GM21717 (cell line): Measurements from ENCODE around the gene SLC6A7.

Source experiments
- ATAC-seq: cut with Tn5 transposase; IDR thresholded peaks from one replicate; pipeline ENCODE4 v1.9.1; 2021; ENCODE audit warnings: mild to moderate bottlenecking, moderate library complexity; ENCODE audit not compliant: unreplicated experiment

The SLC6A7 gene

GRCh38 chr5:150189728-150190502 is at the start of gene SLC6A7:
Gene SLC6A7 (plus strand): TSS chr5:150190062. CDS start chr5:150190328, 266 bp downstream.
- ATAC-seq, result no peak

GRCh38 chr5:150140830-150141229 is 49.0 kb upstream of the SLC6A7 start:
- ATAC-seq, result no peak

DNA sequence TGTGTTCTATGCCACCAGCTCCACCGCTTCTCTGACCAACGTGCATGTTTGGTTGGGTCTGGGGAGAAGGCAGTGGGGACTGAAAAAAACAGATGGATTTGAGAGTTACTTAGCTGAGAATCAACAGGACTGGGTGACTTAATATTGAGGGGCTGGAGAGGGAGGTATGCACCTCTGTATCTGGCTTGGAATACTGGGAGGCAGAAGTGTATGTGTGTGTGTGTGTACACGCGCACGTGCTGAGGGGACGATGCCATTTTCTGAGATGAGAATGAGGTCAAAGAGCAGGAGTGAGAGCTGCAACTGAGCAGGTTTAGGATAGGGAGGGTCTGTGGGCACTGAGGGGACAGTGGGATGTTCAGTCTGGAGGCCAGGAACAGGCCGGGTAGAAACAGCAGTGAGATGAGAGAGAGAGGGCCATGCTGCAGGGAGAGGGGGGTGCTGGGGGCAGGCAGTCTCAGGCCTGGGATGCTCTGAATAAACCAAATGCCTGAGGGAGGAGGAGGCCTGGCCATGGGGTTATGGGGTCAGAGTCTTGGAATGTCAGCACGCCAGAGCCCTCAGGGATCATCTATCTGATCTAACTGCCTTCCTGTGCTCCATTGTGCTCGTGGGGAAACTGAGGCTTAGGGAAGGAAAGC is 48.2 kb upstream of the SLC6A7 start:
- no peak for ATAC-seq

DNA sequence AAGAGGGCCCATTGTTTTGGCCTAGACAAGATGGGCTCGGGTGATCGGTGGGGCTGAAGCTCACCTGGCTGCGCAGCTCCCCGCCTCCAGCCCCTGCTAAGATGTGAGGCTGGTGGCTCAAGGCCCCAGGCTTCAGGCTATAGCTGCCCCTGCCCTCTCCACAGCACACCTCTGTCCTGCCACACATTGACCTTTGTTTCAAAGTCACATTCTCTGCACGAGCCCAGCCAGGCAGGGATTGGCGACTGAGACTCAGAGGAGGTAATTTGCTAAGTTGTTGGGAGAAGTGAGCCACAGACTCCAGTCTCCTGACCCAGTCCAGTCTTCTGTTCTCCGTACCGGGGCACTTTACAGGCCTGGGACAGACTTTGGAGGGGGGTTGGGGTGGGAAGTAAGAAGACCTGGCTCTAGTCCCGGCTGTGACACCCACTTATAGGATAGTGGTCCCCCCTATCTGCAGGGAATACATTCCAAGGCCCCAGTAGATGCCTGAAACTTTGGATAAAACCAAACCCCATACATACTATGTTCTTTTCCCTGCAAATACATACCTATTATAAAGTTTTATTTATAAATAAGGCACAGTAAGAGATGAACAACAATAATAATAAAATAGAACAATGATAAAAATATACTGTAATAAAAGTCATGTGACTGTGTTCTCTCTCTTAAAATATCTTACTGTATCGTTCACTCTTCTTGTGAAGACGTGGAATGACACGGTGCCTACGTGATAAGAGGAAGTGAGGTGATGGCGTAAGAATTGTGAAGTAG is 47.5 kb upstream of the SLC6A7 start:
- no peak for ATAC-seq

GRCh38 chr5:150142959-150143349 is 46.9 kb upstream of the SLC6A7 start:
- no peak for ATAC-seq

DNA sequence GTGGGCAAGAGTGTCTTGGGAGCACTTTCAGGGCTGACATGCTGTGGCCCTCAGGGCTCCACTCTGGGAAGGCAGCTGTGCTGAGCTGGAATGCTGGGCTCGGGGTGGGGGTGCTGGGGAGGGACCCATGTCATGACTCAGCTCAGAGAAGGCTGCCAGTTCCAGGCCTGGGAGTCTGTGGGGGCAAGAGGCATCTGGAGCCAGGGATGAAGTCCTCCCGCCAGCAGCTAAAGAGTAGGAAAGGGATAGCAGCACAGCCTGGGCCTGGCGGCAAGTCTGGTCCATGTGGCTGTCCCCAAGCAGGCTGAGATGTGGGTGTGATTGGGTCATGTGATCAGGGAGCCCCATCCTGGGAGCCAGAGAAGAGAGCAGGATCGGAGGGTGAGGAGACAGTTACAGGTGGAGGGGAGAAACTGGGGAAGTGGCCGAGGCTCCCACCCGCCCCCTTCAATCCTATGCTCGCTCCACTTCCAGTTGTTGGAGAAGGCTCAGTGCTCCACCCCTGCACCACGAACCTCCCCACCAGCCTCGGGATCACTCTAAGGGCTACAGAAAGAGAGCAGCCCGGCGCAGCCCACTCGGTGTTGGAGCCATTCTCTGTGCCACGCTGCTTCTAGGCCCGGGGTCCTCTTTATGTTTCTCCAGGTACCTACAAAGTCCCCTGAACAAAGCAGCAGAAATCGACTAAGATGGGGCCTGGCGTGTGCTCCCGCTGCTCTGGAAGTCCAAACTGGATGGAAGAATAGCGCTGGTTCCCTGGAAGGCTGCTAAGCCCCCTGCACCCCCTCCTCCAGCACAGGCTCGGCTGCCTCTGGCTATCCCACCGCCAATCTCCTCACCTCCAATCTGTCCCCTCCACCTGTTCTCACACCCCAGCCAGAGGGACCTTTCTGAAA is 46.3 kb upstream of the SLC6A7 start:
- ATAC-seq, result no peak

GRCh38 chr5:150144246-150144801 is 45.5 kb upstream of the SLC6A7 start:
- ATAC-seq, result no peak

DNA sequence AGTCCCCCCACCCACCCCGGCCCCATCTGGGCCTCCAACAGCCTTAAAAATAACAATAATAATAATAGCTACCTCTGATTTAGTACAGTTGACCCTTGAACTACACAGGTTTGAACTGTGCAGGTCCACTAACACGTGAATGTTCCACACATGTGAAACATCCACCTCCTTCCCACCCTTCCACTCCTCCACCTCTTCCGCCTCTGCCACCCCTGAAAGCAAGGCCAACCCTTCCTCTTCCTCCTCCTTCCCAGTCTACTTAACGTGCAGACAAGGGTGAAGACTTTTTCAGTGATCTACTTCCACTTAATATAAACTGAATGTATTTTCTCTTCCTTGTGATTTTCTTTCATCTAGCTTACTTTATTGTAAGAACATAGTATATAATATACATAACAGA is 45.0 kb upstream of the SLC6A7 start:
- no peak for ATAC-seq

DNA sequence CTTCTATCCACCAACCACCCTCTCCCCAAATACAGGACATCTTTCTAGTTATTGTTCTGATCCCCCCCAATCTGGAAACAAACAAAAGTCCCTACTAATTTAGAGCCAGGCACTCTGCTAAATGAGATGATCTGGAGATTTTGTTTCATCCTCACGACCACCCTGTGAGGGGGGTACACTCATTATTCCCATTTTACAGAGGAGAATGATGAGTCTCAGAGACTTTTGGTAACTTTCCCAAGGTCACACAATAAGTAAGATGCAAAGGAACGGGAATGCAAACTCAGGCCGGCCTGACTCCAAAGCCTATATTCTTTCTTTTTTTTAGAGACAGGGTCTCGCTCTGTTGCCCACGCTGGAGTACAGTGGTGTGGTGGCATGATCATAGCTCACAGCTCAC is 43.6 kb upstream of the SLC6A7 start:
- ATAC-seq, result no peak

DNA sequence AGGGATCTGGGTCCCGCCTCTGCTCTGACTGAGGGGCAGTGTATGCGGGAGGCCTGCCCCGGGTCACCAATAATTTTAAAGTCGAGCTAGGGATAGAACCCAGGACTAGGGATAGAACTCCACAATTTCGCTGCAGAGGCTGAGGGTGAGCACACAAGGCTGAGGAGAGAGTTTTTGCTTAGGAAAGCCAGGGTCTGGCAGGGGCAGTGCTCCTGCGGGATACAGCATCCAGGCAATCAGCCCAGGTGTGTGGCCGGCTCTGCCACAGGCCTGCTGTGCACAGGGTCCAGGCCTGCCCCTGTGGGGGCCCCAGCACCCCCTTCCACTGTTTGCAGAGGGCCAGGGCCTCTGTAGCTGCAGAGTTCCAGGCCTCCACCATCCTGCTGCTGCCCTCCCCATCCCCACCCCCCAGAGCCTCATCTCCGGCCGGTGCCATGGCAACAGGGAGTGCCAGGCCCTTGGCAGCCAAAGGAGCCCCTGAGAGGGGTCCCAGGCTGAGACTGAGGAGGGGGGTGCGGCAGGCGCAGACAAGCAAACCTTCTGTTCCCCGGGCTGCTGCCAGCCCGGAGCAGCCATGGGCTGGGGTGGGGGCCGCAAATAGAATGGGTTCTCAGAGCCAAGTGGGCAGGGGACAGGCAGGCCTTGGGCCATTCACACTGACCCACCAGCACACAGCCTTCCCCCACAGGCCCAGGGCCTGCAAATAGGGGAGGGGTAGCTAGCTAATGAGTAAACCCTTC is 42.8 kb upstream of the SLC6A7 start:
- ATAC-seq, result no peak

DNA sequence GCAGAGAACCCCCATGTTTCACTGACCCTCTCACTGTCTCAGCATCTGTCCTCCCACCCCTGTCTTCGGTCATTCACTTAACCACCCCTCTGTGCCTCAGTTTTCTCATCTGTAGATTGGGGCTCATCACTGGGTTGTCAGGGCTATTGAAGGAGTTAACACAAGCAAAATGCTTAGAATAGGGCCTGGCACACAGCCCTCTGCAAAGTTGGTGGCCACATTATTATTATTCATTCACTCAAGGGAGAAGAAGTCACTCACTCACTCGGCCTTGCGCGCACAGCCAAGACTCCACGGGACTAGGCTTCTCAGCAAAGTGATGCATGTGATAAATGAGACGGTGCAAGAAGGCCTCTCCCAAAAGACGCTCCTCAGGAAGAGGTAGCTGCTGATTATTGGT is 42.2 kb upstream of the SLC6A7 start:
- no peak for ATAC-seq

- no peak for ATAC-seq
Observed at GRCh38 chr5:150148117-150148927, 41.5 kb upstream of the SLC6A7 start.

GRCh38 chr5:150149618-150150017 is 40.2 kb upstream of the SLC6A7 start:
- ATAC-seq, result no peak

GRCh38 chr5:150152636-150153462 is 37.0 kb upstream of the SLC6A7 start:
- ATAC-seq, result no peak

- no peak for ATAC-seq
Observed at GRCh38 chr5:150153483-150153882, 36.4 kb upstream of the SLC6A7 start.

- ATAC-seq, result no peak
Observed at GRCh38 chr5:150153957-150154617, 35.8 kb upstream of the SLC6A7 start.

DNA sequence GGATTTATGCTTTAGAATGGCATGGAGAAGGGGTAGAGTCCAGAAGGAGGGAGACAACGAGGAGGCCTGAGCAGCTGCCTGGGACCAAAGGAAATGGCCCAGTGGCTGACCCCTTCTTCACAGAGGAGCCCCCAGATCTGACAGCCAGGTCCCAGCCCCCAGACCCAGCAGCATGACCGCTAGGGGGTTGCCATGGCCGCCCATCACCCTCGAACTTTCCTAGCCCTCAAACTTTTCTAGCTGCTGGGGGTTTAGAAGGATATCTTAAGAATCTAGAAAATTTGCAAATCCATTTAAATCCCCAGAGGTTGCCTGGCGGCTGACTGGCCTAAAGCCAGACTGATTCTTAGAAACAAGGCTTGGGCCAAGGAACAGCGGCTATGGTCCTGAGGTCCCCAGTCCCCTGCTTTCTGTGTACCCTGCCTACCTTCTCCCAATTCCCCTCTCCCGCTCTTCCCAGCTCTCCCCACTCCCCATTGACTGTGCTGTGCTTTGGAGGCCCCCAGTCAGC is 35.2 kb upstream of the SLC6A7 start:
- no peak for ATAC-seq
